HepG2 (cell line): ENCODE measurements around the gene SEPTIN3. TPM values are rescaled to one million over a fixed set of nuclear protein-coding genes. Genes with fewer than 3 reads are reported as not detected.
A peak's percentile ranks its signal among the peaks of the same experiment; 100 is the strongest.

ENCODE experiments used
- DDIT3 ChIP-seq: sonication (generic); formaldehyde crosslinking; IDR thresholded peaks from 2 replicates; pipeline ENCODE4 v1.4.0; 2020; ENCODE audit warnings: mild to moderate bottlenecking, missing genetic modification reagents
- E2F2 ChIP-seq: sonication (generic); formaldehyde crosslinking; IDR thresholded peaks from 2 replicates; pipeline ENCODE4 v1.4.0; 2020; ENCODE audit warnings: missing genetic modification reagents, borderline replicate concordance
- E2F5 ChIP-seq: sonication (generic); formaldehyde crosslinking; conservative IDR thresholded peaks from 2 replicates; pipeline ENCODE4 v1.4.0; 2020; ENCODE audit warnings: missing genetic modification reagents
- EP300 ChIP-seq, 3 experiments: sonication (generic) in 1 of 3; formaldehyde crosslinking in 1 of 3; IDR thresholded peaks; 2 replicates each; pipeline versions ENCODE4 v1.5.1 to v1.6.1; 2011 to 2020; ENCODE audit warnings: low read depth in 2 of 3, low read length in 2 of 3, borderline replicate concordance in 1 of 3, improper control_type of control experiment in 1 of 3, mild to moderate bottlenecking in 1 of 3, missing genetic modification reagents in 1 of 3, moderate library complexity in 1 of 3
- ESRRA ChIP-seq: sonication (generic); formaldehyde crosslinking; IDR thresholded peaks from 2 replicates; pipeline ENCODE4 v1.5.1; 2020; ENCODE audit warnings: mild to moderate bottlenecking, low read depth, missing genetic modification reagents
- HOXD1 ChIP-seq: sonication (generic); formaldehyde crosslinking; IDR thresholded peaks from 2 replicates; pipeline ENCODE4 v1.5.0; 2020; ENCODE audit warnings: missing genetic modification reagents
- KLF11 ChIP-seq: IDR thresholded peaks from 2 replicates; pipeline ENCODE4 v1.6.1; 2016; ENCODE audit warnings: missing compliant biosample characterization
- MBD4 ChIP-seq: IDR thresholded peaks from 2 replicates; pipeline ENCODE4 v1.6.1; 2012; ENCODE audit warnings: low read length, inconsistent platforms, borderline replicate concordance
- NR3C1 ChIP-seq: sonication (generic); formaldehyde crosslinking; IDR thresholded peaks from 2 replicates; pipeline ENCODE4 v1.4.0; 2020; ENCODE audit warnings: missing genetic modification reagents
- PHF8 ChIP-seq: sonication (generic); formaldehyde crosslinking; IDR thresholded peaks from 2 replicates; pipeline ENCODE4 v1.5.0; 2020; ENCODE audit warnings: missing genetic modification reagents
- SIN3B ChIP-seq: fragments of 150-350 bp; IDR thresholded peaks from 2 replicates; pipeline ENCODE4 v1.6.1; 2014; ENCODE audit warnings: low read length
- SRSF1 ChIP-seq: fragments of 200-400 bp; formaldehyde crosslinking; optimal IDR thresholded peaks from 2 replicates; pipeline ENCODE3; 2017; ENCODE audit warnings: mild to moderate bottlenecking, low read depth, low read length, moderate library complexity
- THAP11 ChIP-seq: IDR thresholded peaks from 2 replicates; pipeline ENCODE4 v1.6.1; 2016; ENCODE audit warnings: missing biosample characterization, missing genetic modification reagents
- TOPORS ChIP-seq: sonication (generic); formaldehyde crosslinking; IDR thresholded peaks from 2 replicates; pipeline ENCODE4 v1.8.0; 2023; ENCODE audit warnings: mild to moderate bottlenecking, missing genetic modification reagents
- ZBTB25 ChIP-seq: IDR thresholded peaks from 2 replicates; pipeline ENCODE4 v1.6.1; 2018; ENCODE audit warnings: missing genetic modification reagents
- ZBTB3 ChIP-seq: sonication (generic); formaldehyde crosslinking; IDR thresholded peaks from 2 replicates; pipeline ENCODE4 v1.4.0; 2020; ENCODE audit warnings: low read depth, mild to moderate bottlenecking, moderate library complexity, missing genetic modification reagents, borderline replicate concordance
- ZHX1 ChIP-seq: sonication (generic); formaldehyde crosslinking; IDR thresholded peaks from 2 replicates; pipeline ENCODE4 v1.8.1; 2022; ENCODE audit warnings: low read depth, mild to moderate bottlenecking, missing genetic modification reagents
- ZNF124 ChIP-seq: sonication (generic); formaldehyde crosslinking; IDR thresholded peaks from 2 replicates; pipeline ENCODE4 v1.4.0; 2020; ENCODE audit warnings: missing genetic modification reagents
- ZNF639 ChIP-seq: conservative IDR thresholded peaks from 2 replicates; pipeline ENCODE4 v1.6.1; 2018; ENCODE audit warnings: missing genetic modification reagents
- ZNF883 ChIP-seq: sonication (generic); formaldehyde crosslinking; IDR thresholded peaks from 2 replicates; pipeline ENCODE4 v1.5.1; 2020; ENCODE audit warnings: mild to moderate bottlenecking, missing genetic modification reagents; ENCODE audit errors: not compliant biosample characterization
- ZSCAN9 ChIP-seq: IDR thresholded peaks from 2 replicates; pipeline ENCODE4 v1.6.1; 2016; ENCODE audit warnings: borderline replicate concordance
- polyA plus RNA-seq, 8 experiments: library from polyadenylated mRNA; depleted of rRNA in 3 of 8; stranded (reverse) in 7 of 8; unstranded in 1 of 8; fragments of >200 nt; fragmentation: Illumina TruSeq in 4 of 8; extraction: Trizol in 4 of 8; gene quantifications; 2 replicates each; pipeline versions ENCODE4 v1.2.1 to v1.2.3, GENCODE V29; 2011 to 2016; ENCODE audit warnings: low read depth in 4 of 8, missing spikeins in 1 of 8, mixed read lengths in 1 of 8; ENCODE audit not compliant: insufficient read depth in 1 of 8
- total RNA-seq, 5 experiments: library from RNA; depleted of rRNA; stranded (reverse); fragments of >200 nt; fragmentation: Illumina TruSeq; extraction: Trizol; gene quantifications; 2 replicates each; pipeline ENCODE4 v1.2.3, GENCODE V29; 2016; ENCODE audit warnings: low read depth in 1 of 5

Gene SEPTIN3
- total and polyA plus RNA-seq, 2 of the 13 experiments (the other 11 are each of a cell fraction or from before 2014, with no cell fraction given), result 0.04 TPM; not detected in 1

- TF ChIP-seq ZHX1 (CRISPR knock-in tag) (peak; percentile 83; the same call in 1 of the 2 replicates), E2F5 (CRISPR knock-in tag) (peak; percentile 88), MBD4 (no peak), ESRRA (peak; percentile 57; the same call in 1 of the 2 replicates), NR3C1 (CRISPR knock-in tag) (no peak), ZBTB25 (CRISPR knock-in tag) (no peak), EP300 (IDR thresholded peaks at IDR 0.05; ENCODE audit: low read depth in 2 of 2, low read length in 2 of 2) (no peak), EP300 (CRISPR knock-in tag; IDR thresholded peaks at IDR 0.05; ENCODE audit: borderline replicate concordance) (no peak), HOXD1 (peak; percentile 59; the same call in 1 of the 2 replicates), SIN3B (peak; percentile 89), TOPORS (CRISPR knock-in tag) (peak; percentile 52; the same call in 1 of the 2 replicates), ZNF639 (CRISPR knock-in tag) (no peak), ZNF883 (CRISPR knock-in tag) (peak; percentile 88), ZBTB3 (peak; percentile 91; the same call in 1 of the 2 replicates), THAP11 (CRISPR knock-in tag) (peak; percentile 56), PHF8 (CRISPR knock-in tag) (peak; percentile 69), E2F2 (CRISPR knock-in tag) (peak; percentile 91; the same call in 1 of the 2 replicates), SRSF1 (peak; percentile 33), KLF11 (CRISPR knock-in tag) (no peak; the same call in 1 of the 2 replicates), ZNF124 (CRISPR knock-in tag) (no peak), ZSCAN9 (CRISPR knock-in tag) (no peak), DDIT3 (CRISPR knock-in tag) (no peak)
Observed at GRCh38 chr22:41946629-41947423, 22.4 kb upstream of the SEPTIN3 start, which contains the start of gene CENPM (continued).
